Stimulated activated memory B cell treated with anti-CD40 and anti-IgM and Interleukin-4, amounts not matched to agents 10 μg/mL and 1 μg/mL and 100 μg/mL, for 72 hours (primary cell): ENCODE results near the gene LGALS14.
"Not testable (repeated sequence)": the region's sequence is repeated elsewhere in the genome, so short reads cannot be mapped to it uniquely, and the experiment has no call there.

ENCODE experiments used
- ATAC-seq: fragments of 150-1000 bp; cut with Tn5 transposase; 2 replicates; pipeline ENCODE4 v1.10.0; 2021
- H3K27ac Mint-ChIP-seq: one replicate; pipeline ENCODE4 v1.8.0; 2022; ENCODE audit warnings: mild to moderate bottlenecking, mixed read lengths
- H3K27me3 Mint-ChIP-seq: one replicate; pipeline ENCODE4 v1.8.0; 2022; ENCODE audit warnings: mixed read lengths
- H3K36me3 Mint-ChIP-seq: one replicate; pipeline ENCODE4 v1.8.0; 2022; ENCODE audit warnings: mixed read lengths
- H3K4me1 Mint-ChIP-seq: one replicate; pipeline ENCODE4 v1.8.0; 2022; ENCODE audit warnings: mixed read lengths
- H3K4me3 Mint-ChIP-seq: one replicate; pipeline ENCODE4 v1.8.0; 2022; ENCODE audit warnings: mild to moderate bottlenecking, moderate library complexity, mixed read lengths
- H3K9me3 Mint-ChIP-seq: one replicate; pipeline ENCODE4 v1.8.0; 2022; ENCODE audit warnings: mixed read lengths

The LGALS14 gene, protein sequence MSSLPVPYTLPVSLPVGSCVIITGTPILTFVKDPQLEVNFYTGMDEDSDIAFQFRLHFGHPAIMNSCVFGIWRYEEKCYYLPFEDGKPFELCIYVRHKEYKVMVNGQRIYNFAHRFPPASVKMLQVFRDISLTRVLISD

DNA sequence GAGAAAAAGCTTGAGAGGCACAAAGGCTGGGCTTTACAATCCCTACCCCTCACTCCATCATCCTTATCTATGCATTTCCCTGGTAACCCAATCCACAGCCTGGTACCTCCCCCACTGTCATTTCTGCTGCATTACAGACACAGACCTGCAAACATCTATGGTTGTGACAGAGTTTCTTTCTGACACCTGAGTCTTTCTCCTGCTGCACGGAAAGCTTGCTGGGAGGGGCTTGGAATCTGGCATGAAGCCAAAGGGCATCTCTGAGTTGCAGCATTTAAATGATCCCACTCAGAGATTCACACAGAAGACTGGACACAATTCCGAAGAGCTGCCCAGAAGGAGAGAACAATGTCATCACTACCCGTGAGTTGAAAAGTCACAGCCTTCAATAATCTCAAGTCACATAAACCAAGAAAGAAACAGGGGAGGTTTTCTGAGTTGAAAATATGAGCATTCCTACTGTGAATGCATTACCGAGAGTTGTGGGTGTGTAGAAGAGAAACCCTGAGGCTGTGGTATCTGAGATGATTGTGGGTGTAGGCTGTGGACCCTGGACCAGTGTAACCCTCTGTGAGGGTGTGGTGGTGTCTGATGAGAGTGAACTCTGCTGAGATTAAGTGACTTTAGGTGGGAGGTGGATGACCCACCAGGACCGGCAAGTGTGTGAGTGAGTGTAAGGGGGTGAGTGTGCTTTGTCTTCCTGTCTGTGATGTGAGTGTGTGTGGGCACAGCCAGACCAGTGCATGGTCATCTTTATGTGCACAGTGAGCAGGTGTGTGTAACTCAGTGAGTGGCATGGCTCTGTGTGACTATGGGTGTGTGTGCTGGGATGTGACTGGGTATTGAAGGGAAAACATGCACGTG lies at the start of gene LGALS14:
Gene LGALS14 (plus strand): TSS at position 301 of the 864 bp plus-strand sequence. CDS start 48 bp downstream, at position 349.
- peak; percentile 54 for ATAC-seq
- no peaks in the 10 kb centered on the region for H3K36me3 Mint-ChIP-seq

DNA sequence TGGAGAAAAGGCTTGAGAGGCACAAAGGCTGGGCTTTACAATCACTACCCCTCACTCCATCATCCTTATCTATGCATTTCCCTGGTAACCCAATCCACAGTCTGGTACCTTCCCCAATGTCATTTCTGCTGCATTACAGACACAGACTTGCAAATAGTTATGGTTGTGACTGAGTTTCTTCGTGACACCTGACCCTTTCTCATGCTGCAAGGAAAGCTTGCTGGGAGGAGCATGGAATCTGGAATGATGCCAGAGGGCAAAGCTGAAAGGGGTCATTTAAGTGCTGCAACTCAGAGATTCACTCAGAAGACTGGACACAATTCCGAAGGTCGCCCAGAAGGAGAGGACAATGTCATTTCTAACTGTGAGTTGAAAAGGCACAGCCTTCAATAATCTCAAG lies 48.7 kb upstream of the LGALS14 start, which contains the start of gene LGALS16:
Gene LGALS16 (plus strand): TSS at position 301 of the 400 bp plus-strand sequence. CDS start 49 bp downstream, at position 350.
- H3K4me3 Mint-ChIP-seq, result no peak within 1 kb of the TSS
- no peaks in the 10 kb centered on the region for H3K4me1 Mint-ChIP-seq
- ATAC-seq, result no peak
- peaks cover 26% of the 10 kb centered on the region for H3K27me3 Mint-ChIP-seq
- H3K9me3 Mint-ChIP-seq, result no peaks in the 10 kb centered on the region
- H3K36me3 Mint-ChIP-seq, result no peaks in the 10 kb centered on the region
- no peak within 1 kb of the TSS for H3K27ac Mint-ChIP-seq

More for the DNA sequence above, at the start of gene LGALS14:
- Mint-ChIP-seq H3K9me3 (no peaks in the 10 kb centered on the region), H3K4me1 (no peaks in the 10 kb centered on the region), H3K4me3 (no peak within 1 kb of the TSS), H3K27me3 (peaks cover 34% of the 10 kb centered on the region), H3K27ac (no peak within 1 kb of the TSS)

DNA sequence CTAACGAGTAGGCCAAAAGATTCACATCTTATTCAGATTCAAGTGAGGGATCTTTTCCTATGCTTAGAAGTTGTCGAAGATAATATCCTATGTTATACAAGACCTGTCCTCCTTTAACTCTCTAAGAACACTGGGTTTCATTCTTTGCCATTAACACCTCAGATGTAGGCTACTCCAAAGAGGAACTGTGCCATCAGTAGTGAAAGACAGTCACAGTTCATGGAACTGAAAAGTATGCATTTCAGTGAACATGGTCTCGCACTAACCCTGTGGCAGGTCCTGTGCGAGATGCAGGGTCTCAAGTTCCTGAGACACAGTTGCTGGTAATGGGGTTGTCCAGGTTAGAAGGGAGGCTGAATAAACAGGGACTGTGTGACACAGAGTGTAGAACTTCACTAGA lies 44.5 kb upstream of the LGALS14 start:
- no peak overlapping the region for H3K4me3 Mint-ChIP-seq
- H3K4me1 Mint-ChIP-seq, result no peaks in the 10 kb centered on the region
- H3K27ac Mint-ChIP-seq, result no peak overlapping the region
- no peaks in the 10 kb centered on the region for H3K36me3 Mint-ChIP-seq
- ATAC-seq, result peak; percentile 82
- H3K27me3 Mint-ChIP-seq, result peaks cover 7% of the 10 kb centered on the region
- H3K9me3 Mint-ChIP-seq, result peaks cover under 1% of the 10 kb centered on the region

DNA sequence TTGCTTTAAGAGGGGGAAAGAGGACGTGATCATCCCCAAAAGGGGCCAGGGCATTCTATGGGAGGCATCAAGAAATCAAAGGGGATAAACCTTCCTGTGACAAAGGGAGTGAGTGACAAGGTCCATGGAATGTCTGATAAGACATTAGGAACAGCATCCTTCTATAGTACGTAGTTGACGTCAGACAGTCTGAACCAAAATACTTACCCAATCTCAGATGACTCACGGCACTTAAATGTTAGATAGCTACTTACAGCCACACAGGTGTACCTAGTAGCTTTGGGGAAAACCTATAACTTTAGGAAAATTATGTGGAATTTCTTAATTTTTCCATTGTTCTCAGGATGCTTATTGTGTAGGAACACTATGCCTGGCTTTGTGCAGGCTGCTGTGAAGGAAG lies 43.6 kb upstream of the LGALS14 start:
- Mint-ChIP-seq H3K4me1 (no peaks in the 10 kb centered on the region), H3K27me3 (peaks cover 16% of the 10 kb centered on the region), H3K27ac (no peak overlapping the region), H3K36me3 (no peaks in the 10 kb centered on the region), H3K9me3 (peaks cover 4% of the 10 kb centered on the region), H3K4me3 (no peak overlapping the region)
- no peak for ATAC-seq

DNA sequence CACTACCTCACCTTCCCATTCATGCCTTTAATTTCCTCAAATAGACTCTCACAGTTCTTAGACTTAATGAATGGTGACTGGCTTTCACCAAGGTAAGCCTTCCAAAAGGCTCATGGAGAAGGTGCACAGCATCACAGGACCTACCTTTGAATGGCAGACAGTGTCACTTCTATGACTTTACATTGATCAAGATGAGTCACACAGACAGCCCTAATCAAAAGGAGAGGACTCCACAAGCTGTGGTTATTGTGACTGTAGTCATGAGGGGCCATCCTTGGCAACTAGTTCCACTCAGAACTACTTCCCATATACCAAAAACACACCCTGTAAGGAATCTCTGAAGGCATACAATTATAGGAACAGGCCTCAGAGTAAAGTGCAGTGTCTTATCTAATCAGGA lies 42.7 kb upstream of the LGALS14 start:
- H3K9me3 Mint-ChIP-seq, result peaks cover 6% of the 10 kb centered on the region
- no peak overlapping the region for H3K4me3 Mint-ChIP-seq
- no peak for ATAC-seq
- no peaks in the 10 kb centered on the region for H3K4me1 Mint-ChIP-seq
- H3K36me3 Mint-ChIP-seq, result no peaks in the 10 kb centered on the region
- no peak overlapping the region for H3K27ac Mint-ChIP-seq
- peaks cover 25% of the 10 kb centered on the region for H3K27me3 Mint-ChIP-seq

DNA sequence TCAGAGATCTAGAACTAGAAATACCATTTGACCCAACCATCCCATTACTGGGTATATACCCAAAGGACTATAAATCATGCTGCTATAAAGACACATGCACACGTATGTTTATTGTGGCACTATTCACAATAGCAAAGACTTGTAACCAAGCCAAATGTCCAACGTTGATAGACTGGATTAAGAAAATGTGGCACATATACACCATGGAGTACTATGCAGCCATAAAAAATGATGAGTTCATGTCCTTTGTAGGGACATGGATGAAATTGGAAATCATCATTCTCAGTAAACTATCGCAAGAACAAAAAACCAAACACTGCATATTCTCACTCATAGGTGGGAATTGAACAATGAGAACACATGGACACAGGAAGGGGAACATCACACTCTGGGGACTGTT lies 34.4 kb upstream of the LGALS14 start:
- not testable (repeated sequence) for ATAC-seq, H3K4me1 Mint-ChIP-seq, H3K9me3 Mint-ChIP-seq, H3K36me3 Mint-ChIP-seq, H3K27ac Mint-ChIP-seq, H3K4me3 Mint-ChIP-seq
- peaks cover 36% of the 10 kb centered on the region for H3K27me3 Mint-ChIP-seq

DNA sequence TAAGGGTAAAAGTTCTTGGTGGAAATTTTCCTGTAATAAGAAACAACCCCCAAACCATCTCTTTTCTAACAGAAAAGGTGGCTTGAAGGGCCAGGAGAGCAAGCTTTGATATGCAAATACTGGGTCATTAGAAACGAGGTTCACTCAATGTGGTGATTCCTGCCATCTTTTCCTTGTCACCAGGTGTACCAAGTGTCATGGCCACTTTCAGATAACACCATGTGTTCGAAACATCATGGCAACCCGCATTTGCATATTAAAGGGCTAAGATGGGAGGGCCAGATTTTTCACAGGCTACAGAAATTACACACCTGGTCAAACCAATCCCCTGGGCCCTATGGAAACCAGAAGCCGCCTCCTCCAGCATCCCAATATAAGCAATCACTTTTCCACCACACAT lies 33.3 kb upstream of the LGALS14 start:
- H3K27ac Mint-ChIP-seq, result no peak overlapping the region
- H3K4me3 Mint-ChIP-seq, result no peak overlapping the region
- peaks cover 6% of the 10 kb centered on the region for H3K4me1 Mint-ChIP-seq
- peaks cover 24% of the 10 kb centered on the region for H3K27me3 Mint-ChIP-seq
- ATAC-seq, result no peak
- no peaks in the 10 kb centered on the region for H3K9me3 Mint-ChIP-seq
- no peaks in the 10 kb centered on the region for H3K36me3 Mint-ChIP-seq

DNA sequence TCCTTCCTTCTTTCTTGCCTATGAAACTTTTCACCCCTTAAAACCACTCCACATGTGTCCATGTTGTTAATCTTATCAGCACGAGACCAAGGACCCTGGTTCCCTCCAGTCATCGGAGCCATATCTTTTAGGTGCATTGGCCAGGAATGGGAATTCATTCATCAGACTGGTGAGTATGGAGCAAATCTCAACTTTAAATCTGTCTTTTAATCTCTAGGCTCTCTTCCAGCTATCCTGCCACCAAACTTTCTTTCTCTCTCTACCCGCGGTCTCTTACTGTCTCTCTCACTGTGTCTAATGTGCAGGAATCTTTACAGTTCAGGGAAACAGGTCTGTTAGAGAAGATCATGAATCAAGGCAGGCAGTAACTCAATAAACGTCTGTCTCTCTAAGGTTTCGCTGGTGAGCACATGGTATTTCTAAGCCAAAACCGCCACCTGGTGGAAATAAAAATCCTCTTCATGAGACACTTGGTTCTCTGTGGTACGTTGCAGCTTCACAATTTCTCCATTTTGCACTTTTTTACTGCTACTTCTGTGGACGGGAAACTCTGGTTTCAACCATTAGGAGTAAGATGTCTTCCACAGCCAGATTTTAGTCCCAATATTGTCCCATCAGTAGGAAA lies 32.4 kb upstream of the LGALS14 start:
- no peaks in the 10 kb centered on the region for H3K9me3 Mint-ChIP-seq

DNA sequence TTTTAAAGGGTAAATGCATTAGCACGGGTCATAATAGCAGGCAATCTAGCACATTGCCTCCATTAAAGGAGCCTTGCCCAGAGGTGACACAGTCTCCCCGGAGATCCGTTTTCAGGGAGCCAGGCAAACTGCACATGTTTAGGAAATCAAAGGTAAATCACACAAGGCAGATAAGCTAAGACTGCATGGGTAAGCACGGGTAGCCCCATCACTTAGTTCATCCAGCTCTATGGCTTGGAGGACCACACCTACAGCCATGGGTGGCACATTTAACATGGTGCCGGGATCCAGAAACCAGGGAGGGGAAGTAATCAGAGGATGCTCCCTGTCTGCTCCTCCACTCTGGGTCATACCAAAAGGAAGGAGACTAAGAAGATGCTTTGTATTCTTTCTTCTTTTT lies 31.8 kb upstream of the LGALS14 start:
- peaks cover 10% of the 10 kb centered on the region for H3K27me3 Mint-ChIP-seq
- no peak for ATAC-seq
- no peaks in the 10 kb centered on the region for H3K36me3 Mint-ChIP-seq
- peaks cover 6% of the 10 kb centered on the region for H3K4me1 Mint-ChIP-seq
- no peaks in the 10 kb centered on the region for H3K9me3 Mint-ChIP-seq
- no peak overlapping the region for H3K4me3 Mint-ChIP-seq
- H3K27ac Mint-ChIP-seq, result no peak overlapping the region

More for the DNA sequence above, 32.4 kb upstream of the LGALS14 start:
- Mint-ChIP-seq H3K36me3 (no peaks in the 10 kb centered on the region), H3K4me3 (no peak overlapping the region), H3K27me3 (peaks cover 16% of the 10 kb centered on the region), H3K4me1 (peaks cover 6% of the 10 kb centered on the region), H3K27ac (no peak overlapping the region)
- ATAC-seq, result peak; percentile 83

DNA sequence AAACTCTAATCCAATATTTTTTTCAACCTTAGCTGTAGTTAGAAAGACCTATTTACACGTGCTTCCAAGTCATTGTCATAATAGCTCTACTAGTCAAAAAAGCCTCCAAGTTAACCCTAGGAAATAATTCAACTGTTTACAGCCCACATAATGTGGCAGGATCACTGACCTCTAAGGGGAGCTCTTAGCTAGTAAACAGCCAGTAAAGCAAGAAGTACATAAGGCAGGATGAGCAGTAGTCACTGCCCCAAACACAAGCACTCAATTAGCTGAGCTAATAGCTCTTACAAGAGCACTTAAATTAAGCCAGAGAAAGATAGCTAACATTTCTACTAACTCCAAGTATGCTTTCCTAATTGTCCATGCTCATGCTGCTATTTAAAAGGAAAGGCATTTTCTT lies 30.4 kb upstream of the LGALS14 start:
- not testable (repeated sequence) for H3K4me1 Mint-ChIP-seq, H3K36me3 Mint-ChIP-seq, ATAC-seq, H3K27ac Mint-ChIP-seq, H3K9me3 Mint-ChIP-seq, H3K27me3 Mint-ChIP-seq, H3K4me3 Mint-ChIP-seq

DNA sequence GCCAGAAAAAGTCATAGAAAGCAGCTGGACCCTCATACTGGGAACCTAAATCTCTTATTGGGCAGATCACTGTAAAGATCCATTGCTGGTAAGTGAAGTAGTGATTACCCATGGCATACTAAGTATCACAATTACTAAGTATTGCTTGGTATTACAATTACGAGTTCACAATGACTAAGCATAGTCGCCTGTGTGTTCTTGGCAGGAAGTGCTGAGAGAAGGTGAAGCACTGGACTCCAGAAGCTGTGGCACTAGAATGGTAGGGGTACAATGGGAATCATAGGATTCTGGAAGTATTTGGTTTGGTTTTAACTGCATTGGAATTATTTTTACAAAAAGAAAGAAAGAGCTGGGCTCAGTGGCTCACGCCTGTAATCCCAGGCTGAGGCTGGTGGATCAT lies 28.3 kb upstream of the LGALS14 start:
- ATAC-seq, result no peak
- Mint-ChIP-seq H3K27ac (no peak overlapping the region), H3K4me1 (peaks cover 16% of the 10 kb centered on the region), H3K27me3 (peaks cover 11% of the 10 kb centered on the region), H3K9me3 (no peaks in the 10 kb centered on the region), H3K36me3 (no peaks in the 10 kb centered on the region), H3K4me3 (no peak overlapping the region)

DNA sequence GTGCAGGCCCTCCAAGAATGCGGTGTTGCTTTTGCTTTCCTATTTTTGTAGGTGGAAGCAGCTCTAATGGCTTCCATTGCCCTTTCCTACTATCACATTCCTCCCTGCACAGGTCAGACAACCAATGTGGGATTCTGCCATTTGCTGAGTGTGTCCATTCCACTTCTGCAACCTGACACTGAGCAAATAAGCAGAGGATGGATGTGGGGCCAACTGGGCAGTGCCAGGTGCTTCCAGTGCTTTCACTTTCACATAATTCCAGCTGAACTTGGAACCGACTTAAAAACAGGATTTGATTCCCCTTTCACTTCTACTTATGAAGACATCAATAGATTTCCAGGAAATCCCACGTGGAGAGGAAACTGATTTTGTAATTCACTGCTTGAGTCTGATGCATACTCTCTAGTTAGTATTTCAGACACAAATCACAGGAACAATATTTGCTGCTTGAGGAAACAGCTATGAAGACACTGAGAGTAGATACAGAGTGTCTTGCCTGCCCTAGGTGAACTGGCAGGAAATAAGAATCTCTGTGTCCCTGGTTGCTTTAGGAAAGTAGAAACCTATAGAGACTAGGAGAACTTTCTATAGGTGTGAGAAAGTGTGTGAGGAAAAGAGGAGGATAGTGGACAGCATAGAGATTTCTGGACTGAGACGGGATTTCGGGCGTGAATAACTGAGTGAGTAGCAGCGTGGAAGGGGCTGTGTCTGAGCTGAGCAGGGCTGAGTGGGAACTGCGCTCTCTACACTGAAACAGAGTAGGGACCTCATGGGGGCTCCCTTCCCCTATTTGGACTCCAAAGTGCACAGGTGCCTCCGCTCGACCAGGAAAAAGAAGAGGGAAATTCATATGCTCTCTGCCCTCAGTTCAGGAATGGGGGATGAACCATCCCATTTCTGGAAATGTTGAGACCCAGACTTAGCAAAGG lies 26.1 kb upstream of the LGALS14 start:
- ATAC-seq, result no peak
- Mint-ChIP-seq H3K9me3 (no peaks in the 10 kb centered on the region), H3K27ac (no peak overlapping the region), H3K27me3 (peaks cover 15% of the 10 kb centered on the region), H3K36me3 (no peaks in the 10 kb centered on the region), H3K4me3 (no peak overlapping the region), H3K4me1 (peaks cover 10% of the 10 kb centered on the region)

DNA sequence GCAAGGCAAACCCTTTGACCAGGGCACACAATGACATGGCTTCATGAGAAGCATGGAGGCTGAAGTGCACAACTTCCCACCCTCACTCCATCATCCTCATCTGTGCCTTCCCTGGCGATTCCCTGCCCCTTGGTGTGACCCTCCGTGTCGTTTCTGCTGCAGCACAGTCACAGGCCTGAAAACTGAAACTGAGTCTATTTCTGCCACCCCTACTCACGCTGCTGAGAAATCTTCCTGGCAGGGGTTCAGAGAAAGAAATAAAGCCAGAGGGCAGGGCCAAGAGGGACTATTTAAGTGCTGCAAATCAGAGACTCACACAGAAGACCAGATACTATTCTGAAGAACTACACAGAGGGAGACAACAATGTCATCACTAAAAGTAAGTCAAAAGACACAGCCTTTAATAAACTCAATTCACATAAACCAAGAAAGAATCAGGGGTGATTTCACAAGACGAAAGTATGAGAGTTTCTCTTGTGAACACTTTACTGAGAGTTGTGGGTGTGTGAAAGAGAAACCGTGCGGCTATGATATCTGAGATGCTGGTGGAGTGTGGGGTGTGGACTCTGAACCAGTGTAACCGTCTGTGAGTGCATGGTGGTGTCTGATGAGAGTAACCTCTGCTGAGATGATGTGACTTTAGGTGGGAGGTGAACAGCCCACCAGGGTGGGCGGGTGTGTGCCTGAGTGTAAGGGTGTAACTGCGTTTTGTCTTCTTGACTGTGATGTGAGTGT lies 25.1 kb upstream of the LGALS14 start:
- Mint-ChIP-seq H3K4me1 (peaks cover 10% of the 10 kb centered on the region), H3K4me3 (peak overlapping the region; percentile 6), H3K9me3 (no peaks in the 10 kb centered on the region), H3K27ac (no peak overlapping the region), H3K27me3 (peaks cover 15% of the 10 kb centered on the region), H3K36me3 (no peaks in the 10 kb centered on the region)
- peak; percentile 45 for ATAC-seq

DNA sequence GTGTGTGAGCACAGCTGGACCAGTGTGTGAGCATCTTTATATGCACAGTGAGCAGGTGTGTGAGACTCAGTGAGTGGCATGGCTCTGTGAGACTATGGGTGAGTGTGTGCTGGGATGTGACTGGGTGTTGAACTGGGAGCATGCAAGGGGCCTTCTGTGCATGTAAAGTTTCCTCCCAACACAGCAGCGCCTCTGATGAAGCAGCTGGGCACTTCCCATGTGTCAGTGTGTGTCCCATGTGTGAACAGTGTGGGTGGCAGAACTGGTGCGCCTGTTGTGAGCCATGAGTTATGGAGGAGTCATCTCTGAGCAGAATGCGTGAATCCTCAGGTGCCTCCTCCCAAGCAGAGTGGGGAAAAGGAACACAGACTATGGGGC lies 24.5 kb upstream of the LGALS14 start:
- H3K9me3 Mint-ChIP-seq, result no peaks in the 10 kb centered on the region
- no peak for ATAC-seq
- H3K4me3 Mint-ChIP-seq, result no peak overlapping the region
- H3K27ac Mint-ChIP-seq, result no peak overlapping the region
- peaks cover 10% of the 10 kb centered on the region for H3K4me1 Mint-ChIP-seq
- H3K27me3 Mint-ChIP-seq, result peaks cover 15% of the 10 kb centered on the region
- H3K36me3 Mint-ChIP-seq, result no peaks in the 10 kb centered on the region
